Kidney (tissue), 14 donors: Measurements from ENCODE around the gene FAM240B. TPM values are rescaled to one million over a fixed set of nuclear protein-coding genes. Genes with fewer than 3 reads are reported as not detected.

Experiments
- DNase-seq, 5 donors: peaks; one replicate each; pipeline ENCODE4 v3.0.0-alpha.2; 2013 to 2020
- FAIRE-seq: peaks from 2 replicates; lab custom pipeline; 2012; peaks lifted over from hg19 to GRCh38; lab: Jason Lieb, UNC
- H3K27ac ChIP-seq, 2 donors: one replicate each; pipeline ENCODE4 v1.7.0; 2013; ENCODE audit warnings: low read depth in 2 of 2, low read length in 2 of 2, inconsistent platforms in 1 of 2
- H3K27me3 ChIP-seq: one replicate; pipeline ENCODE4 v1.7.1; 2013; ENCODE audit warnings: low read length, inconsistent platforms; ENCODE audit not compliant: control insufficient read depth, insufficient read depth
- H3K36me3 ChIP-seq, 3 donors: one replicate each; pipeline versions ENCODE4 v1.7.0 to v1.7.1; 2013; ENCODE audit warnings: low read length in 3 of 3, control low read depth in 1 of 3, inconsistent platforms in 1 of 3; ENCODE audit not compliant: insufficient read depth in 3 of 3, control insufficient read depth in 2 of 3
- H3K4me1 ChIP-seq, 3 donors: one replicate each; pipeline versions ENCODE4 v1.7.0 to v1.7.1; 2013; ENCODE audit warnings: low read length in 3 of 3, inconsistent platforms in 1 of 3, low read depth in 1 of 3; ENCODE audit not compliant: control insufficient read depth in 2 of 3, insufficient read depth in 2 of 3
- H3K4me3 ChIP-seq, 3 donors: one replicate each; pipeline versions ENCODE4 v1.7.0 to v1.8.1; 2013; ENCODE audit warnings: low read length in 3 of 3, control low read depth in 1 of 3, inconsistent platforms in 1 of 3
- H3K9ac ChIP-seq, 3 donors: one replicate each; pipeline versions ENCODE4 v1.7.0 to v1.7.1; 2013; ENCODE audit warnings: low read length in 3 of 3, control low read depth in 1 of 3, inconsistent platforms in 1 of 3
- H3K9me3 ChIP-seq, 3 donors: one replicate each; pipeline versions ENCODE4 v1.7.0 to v1.7.1; 2013; ENCODE audit warnings: low read length in 3 of 3, control low read depth in 1 of 3, inconsistent platforms in 1 of 3; ENCODE audit not compliant: control insufficient read depth in 2 of 3, insufficient read depth in 1 of 3
- CTCF ChIP-seq: IDR thresholded peaks from 3 replicates; pipeline ENCODE4 v1.5.1; 2012; ENCODE audit warnings: mild to moderate bottlenecking, moderate library complexity, borderline replicate concordance; ENCODE audit not compliant: insufficient read depth; ENCODE audit errors: extremely low read depth
- intact Hi-C: fragments of 100-400 bp; cut with DNase I; formaldehyde crosslinking; loops from one replicate; pipeline ENCODE4 v1.11.1; 2022
- polyA plus RNA-seq: library from polyadenylated mRNA; stranded (reverse); fragments of 350-450 nt; fragmentation: Illumina TruSeq; extraction: RNeasy Lipid Tissue Mini Kit (QIAGEN cat#74804); gene quantifications from one replicate; pipeline ENCODE4 v1.2.3, GENCODE V29; 2014; ENCODE audit warnings: low read depth, low replicate concordance; ENCODE audit not compliant: insufficient read depth
- total RNA-seq: library from RNA; stranded (reverse); fragmentation: NEBNext Ultra II Directional; extraction: Animal tissue kit (Norgen Biotek cat#: 25700); gene quantifications from one replicate; pipeline ENCODE4 v1.2.1, GENCODE V29; 2021
- donor health status: control.
- donor health status: control.
- donor health status: control.
- donor health status: control.
- donor health status: control.
- donor health status: DM: yes; HTN: yes; CAD: no.
- donor health status: Normal renal cell carcinoma (clear cell type).

Gene FAM240B
- total and polyA plus RNA-seq, 2 donors from 2014 or later, result not detected

- intact Hi-C loops, result no loop called here
- TF ChIP-seq CTCF, result no peak
- H3K4me1 ChIP-seq, result no peaks in the 10 kb centered on the region
- no peak for FAIRE-seq
- peak in 1 of 5 donors; percentile 25 for DNase-seq
- no peak overlapping the region for H3K9ac ChIP-seq
- H3K9me3 ChIP-seq, result no peaks in the 10 kb centered on the region
- no peak overlapping the region for H3K27ac ChIP-seq
- H3K27me3 ChIP-seq, result no peaks in the 10 kb centered on the region
- no peak overlapping the region for H3K4me3 ChIP-seq
- H3K36me3 ChIP-seq, result no peaks in the 10 kb centered on the region
These were observed 44.7 kb downstream of the FAM240B start for GRCh38 chr9:38675211-38675610.

- no peaks in the 10 kb centered on the region for H3K4me1 ChIP-seq
- H3K27ac ChIP-seq, result no peak overlapping the region
- no peak overlapping the region for H3K4me3 ChIP-seq
- no peaks in the 10 kb centered on the region for H3K9me3 ChIP-seq
- intact Hi-C loops, result no loop called here
- no peak for FAIRE-seq
- no peak overlapping the region for H3K9ac ChIP-seq
- no peak for TF ChIP-seq CTCF
- H3K27me3 ChIP-seq, result no peaks in the 10 kb centered on the region
- H3K36me3 ChIP-seq, result no peaks in the 10 kb centered on the region
- no peak for DNase-seq
These were observed 46.3 kb downstream of the FAM240B start for GRCh38 chr9:38673399-38674193.

- Histone ChIP-seq H3K4me3 (no peak overlapping the region), H3K27me3 (no peaks in the 10 kb centered on the region), H3K36me3 (no peaks in the 10 kb centered on the region), H3K9ac (no peak overlapping the region), H3K27ac (no peak overlapping the region), H3K9me3 (no peaks in the 10 kb centered on the region), H3K4me1 (no peaks in the 10 kb centered on the region)
- no peak for TF ChIP-seq CTCF
- no peak for DNase-seq
- intact Hi-C loops, result no loop called here
- FAIRE-seq, result no peak
These were observed 48.2 kb downstream of the FAM240B start for GRCh38 chr9:38671748-38672147.

- H3K9ac ChIP-seq, result no peak overlapping the region
- H3K36me3 ChIP-seq, result no peaks in the 10 kb centered on the region
- no peaks in the 10 kb centered on the region for H3K9me3 ChIP-seq
- H3K4me3 ChIP-seq, result no peak overlapping the region
- TF ChIP-seq CTCF, result no peak
- H3K27me3 ChIP-seq, result no peaks in the 10 kb centered on the region
- H3K4me1 ChIP-seq, result no peaks in the 10 kb centered on the region
- H3K27ac ChIP-seq, result no peak overlapping the region
- intact Hi-C loops, result no loop called here
- DNase-seq (no peak), FAIRE-seq (no peak)
These were observed 48.6 kb downstream of the FAM240B start for GRCh38 chr9:38671372-38671731.
